ENCODE measurements around the gene LY9. TPM values are rescaled to one million over a fixed set of nuclear protein-coding genes. Genes with fewer than 3 reads are reported as not detected.

The LY9 gene
- total RNA-seq, 6 donors from 2014 or later, result 0.78 to 6.7 (median 2.3) TPM

- WGBS, 2 donors, result 85 to 97% methylated on average over 2 to 3 of the region's 3 CpGs
- no peaks in the 10 kb centered on the region for H3K27me3 ChIP-seq
- H3K27ac ChIP-seq, result no peak overlapping the region
- TF ChIP-seq POLR2A (IDR thresholded peaks at IDR 0.05) (no peak), POLR2AphosphoS5 (IDR thresholded peaks at IDR 0.05) (no peak), EP300 (IDR thresholded peaks at IDR 0.05) (no peak), CTCF (IDR thresholded peaks at IDR 0.05) (no peak)
- no peaks in the 10 kb centered on the region for H3K4me1 ChIP-seq
- H3K36me3 ChIP-seq, result no peaks in the 10 kb centered on the region
- ATAC-seq (ENCODE audit: low FRiP score in 2 of 2) (no peak), DNase-seq (no peak)
- H3K9me3 ChIP-seq, result peaks cover 7 to 11% (median 8%) of the 10 kb centered on the region in 4 donors
- H3K4me3 ChIP-seq, result no peak overlapping the region
Observed at GRCh38 chr1:160808289-160808688, 12.3 kb downstream of the LY9 start.

- WGBS, 2 donors, result 50 to 53% methylated on average over 1 of the region's 1 CpG
- no peak for ATAC-seq (ENCODE audit: low FRiP score in 2 of 2)
Observed at GRCh38 chr1:160810486-160810885, 14.5 kb downstream of the LY9 start.

GRCh38 chr1:160811147-160811546, 15.2 kb downstream of the LY9 start:
- H3K27me3 ChIP-seq, result no peaks in the 10 kb centered on the region
- H3K27ac ChIP-seq, result no peak overlapping the region
- no peak for DNase-seq
- H3K4me3 ChIP-seq, result no peak overlapping the region
- H3K4me1 ChIP-seq, result no peaks in the 10 kb centered on the region
- WGBS, 2 donors, result 66 to 73% methylated on average over 2 of the region's 2 CpGs
- no peaks in the 10 kb centered on the region for H3K36me3 ChIP-seq
- no peak for TF ChIP-seq POLR2AphosphoS5 (IDR thresholded peaks at IDR 0.05)
- TF ChIP-seq POLR2A (IDR thresholded peaks at IDR 0.05), result no peak
- no peak for TF ChIP-seq EP300 (IDR thresholded peaks at IDR 0.05)
- TF ChIP-seq CTCF (IDR thresholded peaks at IDR 0.05), result no peak
- peaks cover 6 to 11% (median 8%) of the 10 kb centered on the region in 4 donors for H3K9me3 ChIP-seq
- no peak for ATAC-seq (ENCODE audit: low FRiP score in 2 of 2)

More at GRCh38 chr1:160810486-160810885, 14.5 kb downstream of the LY9 start:
- no peak for DNase-seq
- H3K27ac ChIP-seq, result no peak overlapping the region
- no peaks in the 10 kb centered on the region for H3K36me3 ChIP-seq
- no peaks in the 10 kb centered on the region for H3K27me3 ChIP-seq
- H3K9me3 ChIP-seq, result peaks cover 7 to 11% (median 8%) of the 10 kb centered on the region in 4 donors
- H3K4me3 ChIP-seq, result no peak overlapping the region
- H3K4me1 ChIP-seq, result no peaks in the 10 kb centered on the region
- TF ChIP-seq EP300 (IDR thresholded peaks at IDR 0.05) (no peak), CTCF (IDR thresholded peaks at IDR 0.05) (no peak), POLR2A (IDR thresholded peaks at IDR 0.05) (no peak), POLR2AphosphoS5 (IDR thresholded peaks at IDR 0.05) (no peak)

- Histone ChIP-seq H3K9me3 (no peaks in the 10 kb centered on the region), H3K36me3 (no peaks in the 10 kb centered on the region), H3K4me3 (no peak overlapping the region), H3K27me3 (no peaks in the 10 kb centered on the region), H3K27ac (no peak overlapping the region), H3K4me1 (no peaks in the 10 kb centered on the region)
- 73 to 82% methylated on average over 7 of the region's 7 CpGs for WGBS, 2 donors
- ATAC-seq (ENCODE audit: low FRiP score in 2 of 2), result no peak
- TF ChIP-seq CTCF (IDR thresholded peaks at IDR 0.05), result no peak
- TF ChIP-seq POLR2A (IDR thresholded peaks at IDR 0.05), result no peak
- TF ChIP-seq POLR2AphosphoS5 (IDR thresholded peaks at IDR 0.05), result no peak
- no peak for TF ChIP-seq EP300 (IDR thresholded peaks at IDR 0.05)
- no peak for DNase-seq
Observed at GRCh38 chr1:160813215-160813614, 17.2 kb downstream of the LY9 start.

- no peaks in the 10 kb centered on the region for H3K9me3 ChIP-seq
- H3K27ac ChIP-seq, result no peak overlapping the region
- TF ChIP-seq POLR2AphosphoS5 (IDR thresholded peaks at IDR 0.05) (no peak), CTCF (IDR thresholded peaks at IDR 0.05) (no peak), EP300 (IDR thresholded peaks at IDR 0.05) (no peak), POLR2A (IDR thresholded peaks at IDR 0.05) (no peak)
- 81 to 89% methylated on average over 4 to 6 of the region's 6 CpGs for WGBS, 2 donors
- no peaks in the 10 kb centered on the region for H3K36me3 ChIP-seq
- no peak overlapping the region for H3K4me3 ChIP-seq
- ATAC-seq (ENCODE audit: low FRiP score in 2 of 2), result no peak
- no peaks in the 10 kb centered on the region for H3K4me1 ChIP-seq
- no peaks in the 10 kb centered on the region for H3K27me3 ChIP-seq
- DNase-seq, result no peak
Observed at GRCh38 chr1:160814316-160814715, 18.3 kb downstream of the LY9 start.

All from upper lobe of left lung (tissue), 6 donors.